HUES6 (cell line): ENCODE data around the gene NUDCD2.
"Not testable (repeated sequence)": the region's sequence is repeated elsewhere in the genome, so short reads cannot be mapped to it uniquely, and the experiment has no call there.

Experiments used
- H3K27ac ChIP-seq: 2 replicates; pipeline ENCODE4 v1.7.0; 2013; ENCODE audit warnings: low read depth, mild to moderate bottlenecking, low read length, inconsistent platforms
- H3K27me3 ChIP-seq: 2 replicates; pipeline ENCODE4 v1.6.1; 2013; ENCODE audit warnings: low read length; ENCODE audit not compliant: control insufficient read depth, insufficient read depth
- H3K36me3 ChIP-seq: 2 replicates; pipeline ENCODE4 v1.6.1; 2013; ENCODE audit warnings: low read length; ENCODE audit not compliant: control insufficient read depth, insufficient read depth
- H3K4me1 ChIP-seq: 2 replicates; pipeline ENCODE4 v1.6.1; 2013; ENCODE audit warnings: low read length; ENCODE audit not compliant: control insufficient read depth, insufficient read depth
- H3K4me3 ChIP-seq: 2 replicates; pipeline ENCODE4 v1.5.1; 2013; ENCODE audit warnings: low read depth, low read length
- H3K9ac ChIP-seq: one replicate; pipeline ENCODE4 v1.6.1; 2013; ENCODE audit warnings: mild to moderate bottlenecking, low read length
- H3K9me3 ChIP-seq: 2 replicates; pipeline ENCODE4 v1.6.1; 2013; ENCODE audit warnings: low read depth, low read length; ENCODE audit not compliant: control insufficient read depth, insufficient read depth

The NUDCD2 gene

GRCh38 chr5:163426128-163426527, 33.8 kb downstream of the NUDCD2 start:
- not testable (repeated sequence) for H3K27ac ChIP-seq, H3K4me1 ChIP-seq, H3K36me3 ChIP-seq, H3K9me3 ChIP-seq, H3K9ac ChIP-seq, H3K27me3 ChIP-seq, H3K4me3 ChIP-seq

DNA sequence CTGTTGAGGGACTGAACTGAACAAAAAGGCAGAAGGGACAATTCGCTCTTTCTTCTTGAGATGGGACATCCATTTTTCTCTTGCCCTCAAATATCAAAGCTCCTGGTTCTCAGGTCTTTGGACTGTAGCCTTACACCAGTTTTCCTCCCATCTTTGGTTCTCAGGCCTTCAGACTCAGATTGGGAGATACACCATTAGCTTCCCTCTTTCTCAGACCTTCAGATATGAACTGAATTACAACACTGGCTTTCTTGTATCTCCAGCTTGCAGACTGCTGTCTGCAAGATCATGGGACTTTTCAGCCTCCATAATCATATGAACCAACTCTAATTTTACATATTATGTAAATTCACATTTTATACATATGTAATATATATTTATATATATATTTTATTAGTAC, 35.1 kb downstream of the NUDCD2 start:
- Histone ChIP-seq H3K4me1 (no peaks in the 10 kb centered on the region), H3K27ac (no peak overlapping the region), H3K9ac (no peak overlapping the region), H3K36me3 (no peaks in the 10 kb centered on the region), H3K4me3 (no peak overlapping the region), H3K9me3 (no peaks in the 10 kb centered on the region), H3K27me3 (no peaks in the 10 kb centered on the region)

DNA sequence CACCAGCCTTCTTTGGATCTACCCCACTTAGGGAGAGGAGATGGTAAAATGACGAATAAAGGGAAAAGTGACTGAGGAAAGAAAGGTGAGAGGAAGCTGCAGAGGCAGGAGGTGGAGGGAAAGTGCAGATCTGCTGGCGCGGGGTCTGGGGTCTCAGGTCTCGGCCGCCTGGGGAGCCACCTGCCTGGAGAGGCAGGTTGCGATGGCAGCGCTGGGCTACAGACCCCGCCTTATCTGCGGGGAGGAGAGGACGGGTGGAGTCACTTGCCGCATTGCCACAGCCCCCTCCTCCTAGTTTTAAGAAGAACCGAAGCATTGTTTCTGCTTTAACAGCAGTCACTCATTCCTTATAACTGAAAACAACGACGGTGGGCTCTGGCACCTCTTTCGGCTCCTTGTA, 44.2 kb downstream of the NUDCD2 start:
- H3K9ac ChIP-seq, H3K27me3 ChIP-seq: not testable (repeated sequence)

GRCh38 chr5:163410505-163410904, 49.4 kb downstream of the NUDCD2 start:
- no peak overlapping the region for H3K4me3 ChIP-seq
- H3K27ac ChIP-seq: no peak overlapping the region
- H3K9me3 ChIP-seq: no peaks in the 10 kb centered on the region
- H3K4me1 ChIP-seq: peaks cover 7% of the 10 kb centered on the region; the same call in 1 of the 2 replicates
- H3K27me3 ChIP-seq: no peaks in the 10 kb centered on the region
- no peaks in the 10 kb centered on the region for H3K36me3 ChIP-seq
- H3K9ac ChIP-seq: no peak overlapping the region

More for the DNA sequence above, 44.2 kb downstream of the NUDCD2 start:
- H3K36me3 ChIP-seq, H3K27ac ChIP-seq, H3K9me3 ChIP-seq: not testable (repeated sequence)
- Histone ChIP-seq H3K4me1 (peaks cover 11% of the 10 kb centered on the region; the same call in 1 of the 2 replicates), H3K4me3 (peak overlapping the region; percentile 12)

DNA sequence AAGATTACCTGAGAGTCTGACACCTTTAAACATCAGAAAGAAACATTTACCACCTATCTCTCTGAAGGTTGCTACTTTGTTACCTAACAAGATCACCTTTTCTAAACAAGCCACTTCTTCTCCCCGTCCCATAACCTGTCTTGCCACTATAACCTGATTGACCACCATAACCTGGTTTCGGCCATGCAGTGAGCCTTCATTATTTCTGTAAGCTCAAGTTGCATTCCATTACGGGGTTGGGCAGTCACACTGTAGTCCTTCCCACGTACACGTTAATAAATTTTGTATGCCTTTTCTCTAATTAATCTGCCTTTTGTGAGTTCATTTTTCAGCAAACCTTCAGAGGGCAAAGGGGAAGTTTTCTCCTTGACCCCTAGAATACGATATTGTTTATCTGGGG, 50.5 kb downstream of the NUDCD2 start:
- H3K36me3 ChIP-seq: no peaks in the 10 kb centered on the region
- no peak overlapping the region for H3K27ac ChIP-seq
- H3K9me3 ChIP-seq: no peaks in the 10 kb centered on the region
- H3K4me1 ChIP-seq: peaks cover 5% of the 10 kb centered on the region; the same call in 1 of the 2 replicates
- no peaks in the 10 kb centered on the region for H3K27me3 ChIP-seq
- H3K4me3 ChIP-seq: no peak overlapping the region
- no peak overlapping the region for H3K9ac ChIP-seq

- peaks cover 5% of the 10 kb centered on the region; the same call in 1 of the 2 replicates for H3K4me1 ChIP-seq
- no peak overlapping the region for H3K9ac ChIP-seq
- H3K27ac ChIP-seq: no peak overlapping the region
- H3K9me3 ChIP-seq: no peaks in the 10 kb centered on the region
- H3K27me3 ChIP-seq: no peaks in the 10 kb centered on the region
- H3K4me3 ChIP-seq: no peak overlapping the region
- no peaks in the 10 kb centered on the region for H3K36me3 ChIP-seq
Measured at GRCh38 chr5:163408311-163408923, 51.5 kb downstream of the NUDCD2 start.

GRCh38 chr5:163407034-163407655, 52.8 kb downstream of the NUDCD2 start:
- no peak overlapping the region for H3K27ac ChIP-seq
- no peaks in the 10 kb centered on the region for H3K27me3 ChIP-seq
- no peaks in the 10 kb centered on the region for H3K36me3 ChIP-seq
- no peak overlapping the region for H3K4me3 ChIP-seq
- peaks cover 5% of the 10 kb centered on the region; the same call in 1 of the 2 replicates for H3K4me1 ChIP-seq
- no peak overlapping the region for H3K9ac ChIP-seq
- no peaks in the 10 kb centered on the region for H3K9me3 ChIP-seq

DNA sequence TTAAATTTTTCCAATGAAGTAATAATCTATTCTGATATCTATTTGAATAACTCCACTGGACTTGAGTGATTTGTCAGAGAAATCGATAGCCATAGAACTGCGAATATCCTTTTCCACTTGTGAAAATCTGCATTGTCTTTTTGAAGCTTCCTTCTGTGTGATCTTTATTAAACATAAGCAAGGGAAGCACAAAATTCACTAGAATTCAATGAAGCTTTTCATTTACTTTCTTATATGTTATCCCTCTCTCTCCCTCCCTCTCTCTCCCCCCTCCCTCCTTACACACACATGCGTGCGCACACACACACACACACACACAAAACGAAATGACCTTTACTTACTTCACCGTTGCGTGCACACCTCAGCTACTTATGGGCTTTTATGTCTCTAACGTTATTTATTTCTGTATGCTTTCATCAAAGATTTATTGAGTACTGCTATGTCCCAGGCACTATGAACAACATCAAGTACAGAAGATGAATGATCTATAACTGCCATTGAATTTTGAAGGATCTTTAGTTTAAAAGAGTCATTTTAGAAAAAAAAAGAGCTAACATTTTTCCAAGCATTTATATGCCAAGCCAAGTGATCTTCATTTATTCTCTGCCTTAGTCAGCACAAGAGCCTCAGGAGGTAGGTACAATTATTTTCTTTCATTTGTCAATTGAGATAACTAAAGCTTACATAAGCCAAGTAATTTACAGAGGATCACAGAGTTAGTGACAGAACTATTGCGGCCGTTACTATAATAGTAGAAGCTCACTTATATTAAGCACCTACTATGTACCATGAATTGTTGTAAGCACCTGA, 55.3 kb downstream of the NUDCD2 start:
- Histone ChIP-seq H3K4me3 (no peak overlapping the region), H3K4me1 (peaks cover 5% of the 10 kb centered on the region; the same call in 1 of the 2 replicates), H3K9ac (no peak overlapping the region), H3K27ac (no peak overlapping the region), H3K36me3 (no peaks in the 10 kb centered on the region), H3K9me3 (no peaks in the 10 kb centered on the region), H3K27me3 (no peaks in the 10 kb centered on the region)

GRCh38 chr5:163402007-163402406, 57.9 kb downstream of the NUDCD2 start:
- no peaks in the 10 kb centered on the region for H3K36me3 ChIP-seq
- no peaks in the 10 kb centered on the region for H3K9me3 ChIP-seq
- H3K4me3 ChIP-seq: no peak overlapping the region
- no peak overlapping the region for H3K9ac ChIP-seq
- peaks cover under 1% of the 10 kb centered on the region; the same call in 1 of the 2 replicates for H3K4me1 ChIP-seq
- H3K27ac ChIP-seq: no peak overlapping the region
- no peaks in the 10 kb centered on the region for H3K27me3 ChIP-seq

DNA sequence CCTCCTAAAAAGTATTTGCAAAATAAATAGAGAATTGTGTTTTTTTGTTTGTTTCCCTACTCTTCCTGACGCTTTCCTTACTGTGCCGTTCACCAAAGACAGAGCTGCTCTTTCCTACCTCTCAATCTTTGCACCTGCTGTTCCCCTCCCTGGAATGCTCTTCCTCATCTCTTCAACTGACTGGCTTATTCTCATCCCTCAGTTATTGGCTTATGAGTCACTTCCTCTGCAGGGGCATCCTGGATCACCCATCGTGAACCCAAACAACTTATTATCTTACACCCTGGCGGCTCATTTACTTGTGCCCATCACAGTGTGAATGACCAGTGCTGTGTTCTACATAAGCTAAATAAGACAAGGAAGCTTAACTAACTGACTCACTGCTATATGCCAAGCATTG, 58.6 kb downstream of the NUDCD2 start:
- H3K9ac ChIP-seq: no peak overlapping the region
- H3K9me3 ChIP-seq: no peaks in the 10 kb centered on the region
- no peak overlapping the region for H3K4me3 ChIP-seq
- H3K4me1 ChIP-seq: no peaks in the 10 kb centered on the region
- no peaks in the 10 kb centered on the region for H3K36me3 ChIP-seq
- no peaks in the 10 kb centered on the region for H3K27me3 ChIP-seq
- no peak overlapping the region for H3K27ac ChIP-seq

DNA sequence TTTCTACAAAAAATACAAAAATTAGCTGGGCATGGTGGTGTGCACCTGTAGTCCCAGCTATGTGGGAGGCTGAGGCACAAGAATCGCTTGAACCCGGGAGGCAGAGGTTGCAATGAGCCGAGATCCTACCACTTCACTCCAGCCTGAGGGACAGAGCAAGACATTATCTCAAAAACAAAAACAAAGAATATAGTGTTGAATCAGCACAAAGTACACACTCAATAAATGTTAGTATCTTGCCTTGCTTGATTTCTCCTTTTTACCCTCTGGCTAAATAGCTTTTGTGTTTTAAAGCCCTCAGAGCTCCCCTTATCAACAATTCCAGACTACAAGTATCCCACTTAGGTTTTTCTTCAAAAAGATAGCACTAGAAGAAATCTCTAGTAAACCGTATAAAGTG, 60.0 kb downstream of the NUDCD2 start:
- no peak overlapping the region for H3K9ac ChIP-seq
- H3K27ac ChIP-seq: no peak overlapping the region
- no peaks in the 10 kb centered on the region for H3K27me3 ChIP-seq
- no peaks in the 10 kb centered on the region for H3K36me3 ChIP-seq
- H3K4me3 ChIP-seq: no peak overlapping the region
- no peaks in the 10 kb centered on the region for H3K9me3 ChIP-seq
- H3K4me1 ChIP-seq: no peaks in the 10 kb centered on the region
